K562 (cell line): Measurements from ENCODE around the gene CREB3L4. TPM values are rescaled to one million over a fixed set of nuclear protein-coding genes. Genes with fewer than 3 reads are reported as not detected.

Experiments used
- ATAC-seq: fragments of 200-7000 bp; cut with Tn5 transposase; 3 replicates; pipeline ENCODE4 v1.9.1; 2020; ENCODE audit warnings: moderate library complexity
- BruUV-seq: library from RNA; stranded (reverse); fragments of 400-500 nt; replicated peaks from 2 replicates; lab custom pipeline; 2021; lab: Mats Ljungman, UMichigan
- CTCF ChIA-PET: fragments of 300-600 bp; formaldehyde crosslinking; extraction: SDS; loops from one replicate; lab custom pipeline; 2021; ENCODE audit warnings: low intra/inter-chr PET ratio; lab: Yijun Ruan, JAX
- POLR2A ChIA-PET: fragments of 300-600, 350-650 bp; sonication (Branson Sonifier 250); formaldehyde crosslinking; extraction: SDS; loops from one replicate; lab custom pipeline; 2021; ENCODE audit warnings: antibody characterized with exemption, inconsistent platforms; lab: Yijun Ruan, JAX
- DNase-seq, 4 experiments: peaks; one replicate each; pipeline versions ENCODE4 v3.0.0 to v3.0.0-alpha.2; 2011 to 2018; ENCODE audit warnings: low spot score in 3 of 4, mixed read lengths in 3 of 4; ENCODE audit errors: extremely low read depth in 1 of 4
- FAIRE-seq: peaks from 2 replicates; lab custom pipeline; 2011; peaks lifted over from hg19 to GRCh38; lab: Jason Lieb, UNC
- H2AFZ ChIP-seq: 2 replicates; pipeline ENCODE4 v1.6.0; 2011; ENCODE audit warnings: low read depth, low read length, control low read depth, inconsistent platforms
- H3K27ac ChIP-seq: fragments of 200-600 bp; 3 replicates; pipeline ENCODE4 v1.8.0; 2011; ENCODE audit warnings: low read depth, mild to moderate bottlenecking, control low read depth, inconsistent platforms, low read length, moderate library complexity, mixed read lengths; ENCODE audit errors: extremely low read depth
- H3K27me3 ChIP-seq, 2 experiments: fragments of 300-600 bp in 1 of 2; 2 replicates in 1 of 2; 3 replicates in 1 of 2; pipeline versions ENCODE4 v1.6.0 to v1.8.0; 2011; ENCODE audit warnings: inconsistent platforms in 2 of 2, low read length in 2 of 2, mild to moderate bottlenecking in 1 of 2, mixed read lengths in 1 of 2, moderate library complexity in 1 of 2; ENCODE audit not compliant: control insufficient read depth in 2 of 2, insufficient read depth in 2 of 2
- H3K36me3 ChIP-seq: fragments of 300-600 bp; 3 replicates; pipeline ENCODE4 v1.8.0; 2011; ENCODE audit warnings: mild to moderate bottlenecking, low read length, inconsistent platforms; ENCODE audit not compliant: control insufficient read depth, insufficient read depth
- H3K4me1 ChIP-seq, 2 experiments: fragments of 200-600 bp in 1 of 2; replicated peaks in 1 of 2; 2 replicates in 1 of 2; 3 replicates in 1 of 2; pipeline versions ENCODE4 v1.5.1 to v1.8.0; 2011; ENCODE audit warnings: inconsistent platforms in 2 of 2, low read length in 2 of 2, mild to moderate bottlenecking in 1 of 2, mixed read lengths in 1 of 2, moderate library complexity in 1 of 2; ENCODE audit not compliant: control insufficient read depth in 2 of 2, insufficient read depth in 2 of 2
- H3K4me2 ChIP-seq: 2 replicates; pipeline ENCODE4 v1.6.1; 2011; ENCODE audit warnings: low read length, control low read depth, inconsistent platforms, mixed read lengths; ENCODE audit not compliant: insufficient read depth
- H3K4me3 ChIP-seq: fragments of 200-600 bp; sonication (generic), shearing (Covaris generic); 2 replicates; pipeline ENCODE4 v1.5.1; 2016; ENCODE audit warnings: control low read depth, inconsistent platforms
- H3K79me2 ChIP-seq: fragments of 200-600 bp; 3 replicates; pipeline ENCODE4 v1.8.0; 2011; ENCODE audit warnings: low read length, inconsistent platforms; ENCODE audit not compliant: control insufficient read depth, insufficient read depth
- H3K9ac ChIP-seq, 2 experiments: 2 replicates each; pipeline versions ENCODE4 v1.6.0 to v1.6.1; 2011; ENCODE audit warnings: low read depth in 2 of 2, low read length in 2 of 2, control low read depth in 1 of 2, inconsistent platforms in 1 of 2, mild to moderate bottlenecking in 1 of 2, mixed read lengths in 1 of 2; ENCODE audit not compliant: insufficient read depth in 1 of 2
- H3K9me1 ChIP-seq: one replicate; pipeline ENCODE4 v1.6.0; 2011; ENCODE audit warnings: inconsistent platforms, mild to moderate bottlenecking, low read length, moderate library complexity; ENCODE audit not compliant: control insufficient read depth, insufficient read depth
- H3K9me3 ChIP-seq: replicated peaks from 2 replicates; pipeline ENCODE4 v1.5.1; 2011; ENCODE audit warnings: low read depth, low read length, inconsistent platforms; ENCODE audit not compliant: control insufficient read depth, insufficient read depth
- H4K20me1 ChIP-seq: replicated peaks from 2 replicates; pipeline ENCODE4 v1.6.1; 2011; ENCODE audit warnings: low read length, inconsistent platforms, mixed read lengths; ENCODE audit not compliant: control insufficient read depth, insufficient read depth
- DLX4 ChIP-seq: fragments of 250-450 bp; sonication (Bioruptor Pico); IDR thresholded peaks from 2 replicates; pipeline ENCODE4 v1.6.1; 2021; ENCODE audit warnings: mild to moderate bottlenecking
- ETV5 ChIP-seq: sonication (generic); formaldehyde crosslinking; IDR thresholded peaks from 2 replicates; pipeline ENCODE4 v1.4.0; 2020; ENCODE audit warnings: low read depth, mild to moderate bottlenecking, missing genetic modification reagents
- GATAD2A ChIP-seq: fragments of 450-650 bp; IDR thresholded peaks from 2 replicates; pipeline ENCODE4 v1.6.1; 2017
- VEZF1 ChIP-seq: fragments of 200-800 bp; sonication (Bioruptor generic); IDR thresholded peaks from 2 replicates; pipeline ENCODE4 v1.6.1; 2017; ENCODE audit warnings: missing genetic modification characterization, missing compliant biosample characterization
- ZBTB40 ChIP-seq, 2 experiments: fragments of 450-650 bp in 1 of 2; sonication (generic) in 1 of 2; formaldehyde crosslinking in 1 of 2; IDR thresholded peaks; 2 replicates each; pipeline versions ENCODE4 v1.7.1 to v1.9.0; 2016 to 2022; ENCODE audit warnings: inconsistent platforms in 1 of 2, mild to moderate bottlenecking in 1 of 2, missing genetic modification reagents in 1 of 2
- ZBTB7A ChIP-seq: IDR thresholded peaks from 2 replicates; pipeline ENCODE4 v1.6.1; 2011; ENCODE audit warnings: low read depth, mild to moderate bottlenecking, low read length, moderate library complexity, borderline replicate concordance; ENCODE audit not compliant: control insufficient read depth
- ZNF740 ChIP-seq, 3 experiments: fragments of 200-800 bp in 1 of 3; sonication (Bioruptor generic) in 1 of 3; sonication (generic) in 1 of 3; formaldehyde crosslinking in 1 of 3; IDR thresholded peaks; 2 replicates each; pipeline versions ENCODE4 v1.6.1 to v1.8.0; 2016 to 2022; ENCODE audit warnings: mild to moderate bottlenecking in 2 of 3, missing compliant biosample characterization in 2 of 3, missing genetic modification characterization in 2 of 3, missing genetic modification reagents in 1 of 3
- WGBS: fragments of 100-300 bp; shearing (Covaris generic); methylation state at CpG from one replicate; pipeline ENCODE4 v1.1.6; 2016; ENCODE audit warnings: low coverage, mixed read lengths; ENCODE audit not compliant: insufficient coverage; ENCODE audit errors: missing lambda C conversion rate; 5-methylcytosine and 5-hydroxymethylcytosine counted together
- in situ Hi-C: fragments of 300-500 bp; cut with MboI; formaldehyde crosslinking; loops from 4 replicates; pipeline ENCODE4 v1.15.0; 2018; ENCODE audit warnings: inconsistent platforms, mixed read lengths
- intact Hi-C: fragments of 100-400 bp; cut with micrococcal nuclease; formaldehyde crosslinking; loops from 2 replicates; pipeline ENCODE4 v1.14.2; 2022
- polyA plus RNA-seq, 8 experiments: library from polyadenylated mRNA; depleted of rRNA in 4 of 8; stranded (reverse) in 5 of 8; unstranded in 3 of 8; fragments of >200 nt; fragmentation: Nextera tagmentation in 2 of 8; fragmentation: Illumina TruSeq in 1 of 8; extraction: Ambion mirVana in 2 of 8; extraction: Trizol in 1 of 8; gene quantifications; 2 replicates each; pipeline versions ENCODE4 v1.2.1 to v1.2.3, GENCODE V29; 2011 to 2014; ENCODE audit warnings: inconsistent platforms in 1 of 8, missing spikeins in 1 of 8
- total RNA-seq, 7 experiments: library from RNA; depleted of rRNA in 6 of 7; stranded (reverse); fragments of >200 nt in 6 of 7; fragmentation: Illumina TruSeq in 2 of 7; extraction: Trizol in 2 of 7; gene quantifications; 2 replicates each; pipeline versions ENCODE4 v1.2.1 to v1.2.3, GENCODE V29; 2011 to 2021; ENCODE audit warnings: low replicate concordance in 1 of 7

Gene CREB3L4
- total and polyA plus RNA-seq, 9 of the 15 experiments (the other 6 are each of a cell fraction or from before 2014, with no cell fraction given) = 9.9 to 18.6 (median 13.9) TPM

GRCh38 chr1:153968408-153968807, 706 bp downstream of the CREB3L4 start:
- peaks cover 35% of the 10 kb centered on the region for H3K79me2 ChIP-seq
- H3K4me3 ChIP-seq = peak overlapping the region; percentile 51
- peak overlapping the region; percentile 89 to 99 for H3K9ac ChIP-seq
- no peaks in the 10 kb centered on the region for H4K20me1 ChIP-seq
- peaks cover 7 to 15% of the 10 kb centered on the region in 2 experiments; a peak in 4 of 5 replicates for H3K4me1 ChIP-seq
- ChIA-PET POLR2A (interaction anchor here (0.7 to 4.8 kb wide), 7 partner anchors 9 to 23 kb away, joined by 3 to 84 read pairs (median 16); partner anchors contain the start of genes CRTC2, DENND4B, JTB and RAB13), CTCF (no interaction called here)
- peak overlapping the region; percentile 89 for H2AFZ ChIP-seq
- no peak for FAIRE-seq
- in situ Hi-C loops (no loop called here), intact Hi-C loops (loop anchor here (5.0 kb wide), 1 partner anchor 171 kb away; no protein-coding TSS in a partner anchor)
- H3K9me1 ChIP-seq = no peaks in the 10 kb centered on the region
- DNase-seq = peak in 2 of 4 experiments; percentile 27 to 60
- H3K27ac ChIP-seq = peak overlapping the region; percentile 82
- H3K36me3 ChIP-seq = peaks cover 5% of the 10 kb centered on the region; the same call in 2 of the 3 replicates
- 8% methylated on average over 12 of the region's 13 CpGs for WGBS
- peak overlapping the region; percentile 87 for H3K4me2 ChIP-seq
- BruUV-seq = no TSS peak
- no peak for ATAC-seq
- H3K27me3 ChIP-seq = no peaks in the 10 kb centered on the region
- H3K9me3 ChIP-seq = no peaks in the 10 kb centered on the region
- TF ChIP-seq ZNF740 (CRISPR knock-in tag; IDR thresholded peaks at IDR 0.05) (peak; percentile 51), ZNF740 (tag; IDR thresholded peaks at IDR 0.05) (no peak; a peak in 1 of 4 replicates), VEZF1 (peak; percentile 43; the same call in 1 of the 2 replicates), ETV5 (CRISPR knock-in tag) (no peak), GATAD2A (0 out of 2 replicates have a peak, but pooled peaks have one; percentile 23), ZBTB40 (IDR thresholded peaks at IDR 0.05) (peak; percentile 8; the same call in 1 of the 2 replicates), ZBTB40 (CRISPR knock-in tag; IDR thresholded peaks at IDR 0.05) (no peak), ZBTB7A (peak; percentile 12; the same call in 1 of the 2 replicates), DLX4 (no peak)
